Aorta (tissue), 5 donors: Measurements from ENCODE around the gene DYSF. TPM values are rescaled to one million over a fixed set of nuclear protein-coding genes. Genes with fewer than 3 reads are reported as not detected.

Source experiments
- ATAC-seq: fragments of 200-7000 bp; cut with Tn5 transposase; one replicate; pipeline ENCODE4 v1.9.1; 2022; ENCODE audit warnings: moderate library complexity; ENCODE audit not compliant: low FRiP score
- DNase-seq, 2 donors: peaks; one replicate each; pipeline ENCODE4 v3.0.0-alpha.2; 2020
- H3K27ac ChIP-seq, 2 donors: one replicate each; pipeline ENCODE4 v1.5.1; 2013; ENCODE audit warnings: low read length in 2 of 2, mild to moderate bottlenecking in 2 of 2, moderate library complexity in 2 of 2, control low read depth in 1 of 2, inconsistent platforms in 1 of 2, low read depth in 1 of 2
- H3K27me3 ChIP-seq, 2 donors: one replicate each; pipeline ENCODE4 v1.6.1; 2013; ENCODE audit warnings: control low read depth in 1 of 2, low read length in 1 of 2, mild to moderate bottlenecking in 1 of 2, moderate library complexity in 1 of 2; ENCODE audit not compliant: insufficient read depth in 2 of 2, control insufficient read depth in 1 of 2
- H3K36me3 ChIP-seq, 2 donors: one replicate each; pipeline ENCODE4 v1.6.1; 2013; ENCODE audit warnings: control low read depth in 1 of 2, low read length in 1 of 2, mild to moderate bottlenecking in 1 of 2; ENCODE audit not compliant: insufficient read depth in 2 of 2, control insufficient read depth in 1 of 2
- H3K4me1 ChIP-seq, 2 donors: one replicate each; pipeline ENCODE4 v1.6.1; 2013; ENCODE audit warnings: low read length in 2 of 2, control low read depth in 1 of 2, mild to moderate bottlenecking in 1 of 2, moderate library complexity in 1 of 2; ENCODE audit not compliant: insufficient read depth in 2 of 2, control insufficient read depth in 1 of 2
- H3K4me3 ChIP-seq, 2 donors: one replicate each; pipeline ENCODE4 v1.5.1; 2013; ENCODE audit warnings: low read length in 2 of 2, control low read depth in 1 of 2, mild to moderate bottlenecking in 1 of 2
- H3K9me3 ChIP-seq: one replicate; pipeline ENCODE4 v1.6.1; 2013; ENCODE audit warnings: mild to moderate bottlenecking, low read length; ENCODE audit not compliant: control insufficient read depth
- WGBS, 2 donors: extraction: QIAGEN DNeasy Blood & Tissue Kit; methylation state at CpG; one replicate each; pipeline ENCODE4 v1.1.7; 2013; 5-methylcytosine and 5-hydroxymethylcytosine counted together
- intact Hi-C, 2 donors: fragments of 100-400 bp; cut with DNase I; formaldehyde crosslinking; loops; one replicate each; pipeline versions ENCODE4 v1.14.2 to v1.15.0; 2022
- polyA plus RNA-seq, 2 donors: library from polyadenylated mRNA; stranded (reverse); fragments of 200-250 nt; gene quantifications; one replicate each; pipeline ENCODE4 v1.2.3, GENCODE V29; 2013
- total RNA-seq, 2 donors: library from RNA; stranded (reverse); fragmentation: NEBNext Ultra II Directional; extraction: Animal tissue kit (Norgen Biotek cat#: 25700); gene quantifications; one replicate each; pipeline ENCODE4 v1.2.1, GENCODE V29; 2021
- donor health status: healthy with polysubstance abuse.
- donor health status: Bipolar disorder and iron deficiency.
- donor health status: DM: no; HTN: no; CAD: no.
- donor health status: DM: no; HTN: no; CAD: no.
- donor health status: DM: yes; HTN: yes; CAD: no.

DYSF gene
- total and polyA plus RNA-seq, 4 donors: 3.1 to 28.8 (median 17.5) TPM

GRCh38 chr2:71665168-71666093 is 212.1 kb downstream of the DYSF start:
- no peak for ATAC-seq
- no peaks in the 10 kb centered on the region for H3K4me1 ChIP-seq
- no peaks in the 10 kb centered on the region for H3K36me3 ChIP-seq
- no peak overlapping the region for H3K4me3 ChIP-seq
- no peaks in the 10 kb centered on the region for H3K9me3 ChIP-seq
- WGBS, 2 donors: 83 to 87% methylated on average over 11 of the region's 11 CpGs
- intact Hi-C loops: no loop called here
- H3K27ac ChIP-seq: no peak overlapping the region
- no peaks in the 10 kb centered on the region for H3K27me3 ChIP-seq
- peak in 1 of 2 donors; percentile 39 for DNase-seq

- no peak for ATAC-seq
- H3K27me3 ChIP-seq: no peaks in the 10 kb centered on the region
- H3K9me3 ChIP-seq: no peaks in the 10 kb centered on the region
- no peak overlapping the region for H3K27ac ChIP-seq
- H3K36me3 ChIP-seq: no peaks in the 10 kb centered on the region
- DNase-seq: peak in 1 of 2 donors; percentile 43
- no peak overlapping the region for H3K4me3 ChIP-seq
- intact Hi-C loops: no loop called here
- 93 to 96% methylated on average over 5 of the region's 5 CpGs for WGBS, 2 donors
- no peaks in the 10 kb centered on the region for H3K4me1 ChIP-seq
These were observed 212.7 kb downstream of the DYSF start for GRCh38 chr2:71666094-71666474.

- H3K36me3 ChIP-seq: no peaks in the 10 kb centered on the region
- intact Hi-C loops: no loop called here
- no peaks in the 10 kb centered on the region for H3K9me3 ChIP-seq
- no peak overlapping the region for H3K4me3 ChIP-seq
- ATAC-seq: no peak
- peak in 1 of 2 donors; percentile 71 for DNase-seq
- H3K4me1 ChIP-seq: no peaks in the 10 kb centered on the region
- WGBS, 2 donors: 93 to 96% methylated on average over 15 of the region's 15 CpGs
- H3K27ac ChIP-seq: no peak overlapping the region
- no peaks in the 10 kb centered on the region for H3K27me3 ChIP-seq
These were observed 214.2 kb downstream of the DYSF start for GRCh38 chr2:71667256-71668182.

GRCh38 chr2:71668326-71669057 is 215.1 kb downstream of the DYSF start:
- peak in 1 of 2 donors; percentile 55 for DNase-seq

GRCh38 chr2:71669058-71669456 is 215.7 kb downstream of the DYSF start:
- no peaks in the 10 kb centered on the region for H3K36me3 ChIP-seq
- H3K27ac ChIP-seq: no peak overlapping the region
- H3K4me1 ChIP-seq: no peaks in the 10 kb centered on the region
- intact Hi-C loops: no loop called here
- ATAC-seq: no peak
- H3K27me3 ChIP-seq: no peaks in the 10 kb centered on the region
- no peaks in the 10 kb centered on the region for H3K9me3 ChIP-seq
- peak in 1 of 2 donors; percentile 37 for DNase-seq
- WGBS, 2 donors: 90 to 91% methylated on average over 9 of the region's 9 CpGs
- H3K4me3 ChIP-seq: no peak overlapping the region

More at GRCh38 chr2:71668326-71669057, 215.1 kb downstream of the DYSF start:
- Histone ChIP-seq H3K27me3 (no peaks in the 10 kb centered on the region), H3K9me3 (no peaks in the 10 kb centered on the region), H3K4me1 (no peaks in the 10 kb centered on the region), H3K36me3 (no peaks in the 10 kb centered on the region), H3K27ac (no peak overlapping the region), H3K4me3 (no peak overlapping the region)
- intact Hi-C loops: no loop called here
- WGBS, 2 donors: 87 to 88% methylated on average over 17 of the region's 17 CpGs
- no peak for ATAC-seq

GRCh38 chr2:71669628-71670429 is 216.5 kb downstream of the DYSF start:
- H3K4me3 ChIP-seq: no peak overlapping the region
- no peaks in the 10 kb centered on the region for H3K36me3 ChIP-seq
- DNase-seq: peak in 1 of 2 donors; percentile 64
- H3K27me3 ChIP-seq: no peaks in the 10 kb centered on the region
- H3K27ac ChIP-seq: no peak overlapping the region
- intact Hi-C loops: no loop called here
- ATAC-seq: no peak
- no peaks in the 10 kb centered on the region for H3K4me1 ChIP-seq
- H3K9me3 ChIP-seq: no peaks in the 10 kb centered on the region
- WGBS, 2 donors: 95% methylated on average over 8 of the region's 8 CpGs

- DNase-seq (peak in 1 of 2 donors; percentile 38), ATAC-seq (no peak)
- Histone ChIP-seq H3K27ac (no peak overlapping the region), H3K27me3 (no peaks in the 10 kb centered on the region), H3K36me3 (no peaks in the 10 kb centered on the region), H3K4me3 (no peak overlapping the region), H3K4me1 (no peaks in the 10 kb centered on the region), H3K9me3 (no peaks in the 10 kb centered on the region)
- intact Hi-C loops: no loop called here
- 95% methylated on average over 4 of the region's 4 CpGs for WGBS, 2 donors
These were observed 217.1 kb downstream of the DYSF start for GRCh38 chr2:71670430-71670795.
